HT1080 (cell line): ENCODE data around the gene GPR35. TPM values are rescaled to one million over a fixed set of nuclear protein-coding genes. Genes with fewer than 3 reads are reported as not detected.

Experiments
- DNase-seq: peaks from one replicate; pipeline ENCODE4 v3.0.0-alpha.2; 2015; ENCODE audit warnings: low read depth
- total RNA-seq: library from RNA; depleted of rRNA; stranded (reverse); fragments of >200 nt; shearing (Covaris generic); gene quantifications from 2 replicates; pipeline ENCODE4 v1.2.3, GENCODE V29; 2014

Gene GPR35
- total RNA-seq, 1 experiment from 2014 or later = 0.05 TPM

DNA sequence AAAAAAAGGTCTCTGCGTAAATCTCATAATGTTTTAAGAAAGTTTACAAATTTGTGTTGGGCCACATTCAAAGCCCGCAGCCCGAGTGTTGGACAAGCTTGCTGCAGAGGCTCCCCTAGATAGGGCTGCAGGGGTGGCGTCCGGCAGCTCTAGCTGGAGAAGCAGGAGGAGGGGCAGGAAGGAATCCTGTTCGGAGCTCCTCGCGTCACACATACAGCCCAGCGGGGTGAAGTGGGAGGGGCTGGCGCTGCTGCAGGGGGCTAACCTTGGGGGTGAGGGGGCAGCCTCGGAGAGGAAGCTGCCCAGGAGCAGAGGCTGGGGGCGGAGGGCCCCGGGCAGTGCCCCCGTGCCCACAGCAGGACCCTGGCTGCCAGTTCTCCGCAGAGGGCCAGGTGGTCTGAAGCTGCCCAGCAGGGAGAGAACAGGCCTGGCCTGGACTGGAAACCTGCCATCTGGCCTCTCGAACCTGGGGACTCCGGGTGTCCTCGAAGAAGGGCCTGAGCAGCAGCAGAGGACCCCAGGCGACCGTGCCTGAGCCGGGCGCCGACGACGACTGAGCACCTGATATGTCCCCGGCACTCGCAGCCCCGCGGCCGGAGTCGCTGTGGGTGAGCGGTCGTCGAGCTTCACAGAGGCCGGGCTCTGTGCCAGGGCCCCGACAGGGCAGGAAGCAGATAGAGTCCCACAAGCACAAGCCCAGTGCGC, 2.6 kb upstream of the GPR35 start:
- no peak for DNase-seq

GRCh38 chr2:240623531-240624010, 1.7 kb upstream of the GPR35 start:
- DNase-seq = no peak

GRCh38 chr2:240624011-240624949, 1.0 kb upstream of the GPR35 start:
- DNase-seq = no peak

GRCh38 chr2:240626531-240627300, 1.4 kb downstream of the GPR35 start:
- no peak for DNase-seq

- no peak for DNase-seq
Measured at GRCh38 chr2:240627736-240628506, 2.6 kb downstream of the GPR35 start.

- no peak for DNase-seq
Measured at GRCh38 chr2:240628507-240628807, 3.2 kb downstream of the GPR35 start.

- no peak for DNase-seq
Measured at GRCh38 chr2:240628808-240629618, 3.7 kb downstream of the GPR35 start.

DNA sequence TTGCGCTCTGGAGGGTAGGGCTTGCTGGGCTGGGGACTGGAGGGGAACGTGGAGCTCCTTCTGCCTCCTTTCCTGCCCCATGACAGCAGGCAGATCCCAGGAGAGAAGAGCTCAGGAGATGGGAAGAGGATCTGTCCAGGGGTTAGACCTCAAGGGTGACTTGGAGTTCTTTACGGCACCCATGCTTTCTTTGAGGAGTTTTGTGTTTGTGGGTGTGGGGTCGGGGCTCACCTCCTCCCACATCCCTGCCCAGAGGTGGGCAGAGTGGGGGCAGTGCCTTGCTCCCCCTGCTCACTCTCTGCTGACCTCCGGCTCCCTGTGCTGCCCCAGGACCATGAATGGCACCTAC, 4.3 kb downstream of the GPR35 start:
- DNase-seq = no peak

DNA sequence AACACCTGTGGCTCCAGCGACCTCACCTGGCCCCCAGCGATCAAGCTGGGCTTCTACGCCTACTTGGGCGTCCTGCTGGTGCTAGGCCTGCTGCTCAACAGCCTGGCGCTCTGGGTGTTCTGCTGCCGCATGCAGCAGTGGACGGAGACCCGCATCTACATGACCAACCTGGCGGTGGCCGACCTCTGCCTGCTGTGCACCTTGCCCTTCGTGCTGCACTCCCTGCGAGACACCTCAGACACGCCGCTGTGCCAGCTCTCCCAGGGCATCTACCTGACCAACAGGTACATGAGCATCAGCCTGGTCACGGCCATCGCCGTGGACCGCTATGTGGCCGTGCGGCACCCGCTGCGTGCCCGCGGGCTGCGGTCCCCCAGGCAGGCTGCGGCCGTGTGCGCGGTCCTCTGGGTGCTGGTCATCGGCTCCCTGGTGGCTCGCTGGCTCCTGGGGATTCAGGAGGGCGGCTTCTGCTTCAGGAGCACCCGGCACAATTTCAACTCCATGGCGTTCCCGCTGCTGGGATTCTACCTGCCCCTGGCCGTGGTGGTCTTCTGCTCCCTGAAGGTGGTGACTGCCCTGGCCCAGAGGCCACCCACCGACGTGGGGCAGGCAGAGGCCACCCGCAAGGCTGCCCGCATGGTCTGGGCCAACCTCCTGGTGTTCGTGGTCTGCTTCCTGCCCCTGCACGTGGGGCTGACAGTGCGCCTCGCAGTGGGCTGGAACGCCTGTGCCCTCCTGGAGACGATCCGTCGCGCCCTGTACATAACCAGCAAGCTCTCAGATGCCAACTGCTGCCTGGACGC, 4.9 kb downstream of the GPR35 start:
- no peak for DNase-seq

- DNase-seq = no peak
Measured at GRCh38 chr2:240630771-240631547, 5.7 kb downstream of the GPR35 start.

- DNase-seq = no peak
Measured at GRCh38 chr2:240631548-240632305, 6.4 kb downstream of the GPR35 start.

- no peak for DNase-seq
Measured at GRCh38 chr2:240632306-240632721, 7.0 kb downstream of the GPR35 start.

- DNase-seq = no peak
Measured at GRCh38 chr2:240635121-240635997, 10.1 kb downstream of the GPR35 start.

- no peak for DNase-seq
Measured at GRCh38 chr2:240635998-240636547, 10.8 kb downstream of the GPR35 start.

DNA sequence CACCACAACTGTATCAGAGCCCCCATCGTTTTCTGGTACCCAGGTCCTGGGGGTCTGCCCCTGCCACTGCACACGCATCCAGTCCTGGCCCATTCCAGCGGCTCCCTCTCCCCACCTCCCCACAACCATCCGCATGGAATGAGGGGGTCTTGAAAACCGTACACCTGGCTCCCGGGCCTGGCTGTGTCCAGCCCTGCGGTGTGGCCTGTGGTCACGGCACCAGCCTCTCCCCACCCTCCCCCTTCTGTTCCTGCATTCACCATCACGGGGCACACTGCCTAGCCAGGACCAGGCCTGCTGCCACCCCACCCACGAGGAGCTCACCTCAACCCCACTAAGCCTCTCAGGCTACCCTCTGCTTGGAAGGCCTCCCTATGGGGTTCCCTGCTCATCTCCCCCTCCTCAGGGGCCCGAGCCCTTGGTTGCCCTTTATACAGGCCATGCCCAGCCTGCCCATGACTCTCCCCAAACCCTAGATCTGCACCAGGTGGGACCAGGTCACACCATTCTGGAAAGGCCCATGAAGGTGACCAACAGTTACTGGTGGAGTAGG, 11.4 kb downstream of the GPR35 start:
- DNase-seq = no peak
